HTERT RPE-1 (cell line): ENCODE measurements around the gene PPP1R13L.
"Not testable (repeated sequence)": the region's sequence is repeated elsewhere in the genome, so short reads cannot be mapped to it uniquely, and the experiment has no call there.

ENCODE experiments used
- in situ Hi-C: fragments of 300-500 bp; cut with MboI; formaldehyde crosslinking; loops from 4 replicates; pipeline ENCODE4 v1.14.3; 2020; ENCODE audit warnings: low sequenced_read_pairs

PPP1R13L gene

GRCh38 chr19:45437328-45437727 is 32.5 kb upstream of the PPP1R13L start:
- in situ Hi-C loops = no loop called here

- in situ Hi-C loops = not testable (repeated sequence)
These were observed 27.7 kb upstream of the PPP1R13L start for GRCh38 chr19:45432543-45432942.

DNA sequence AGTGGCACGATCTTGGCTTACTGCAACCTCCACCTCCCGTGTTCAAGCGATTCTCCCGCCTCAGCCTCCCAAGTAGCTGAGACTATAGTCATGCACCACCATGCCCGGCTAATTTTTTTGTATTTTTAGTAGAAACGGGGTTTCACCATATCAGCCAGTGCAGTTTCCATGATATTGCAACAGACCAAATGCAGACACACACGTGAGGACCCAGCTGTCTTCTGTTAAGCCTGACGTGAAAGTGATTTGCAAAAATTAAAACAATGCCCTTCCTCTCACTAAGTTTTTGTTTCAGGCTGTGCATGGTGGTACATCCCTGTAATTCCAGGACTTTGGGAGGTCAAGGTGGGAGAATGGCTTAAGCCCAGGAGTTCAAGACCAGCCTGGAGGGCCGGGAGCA is 26.1 kb upstream of the PPP1R13L start:
- in situ Hi-C loops = not testable (repeated sequence)

DNA sequence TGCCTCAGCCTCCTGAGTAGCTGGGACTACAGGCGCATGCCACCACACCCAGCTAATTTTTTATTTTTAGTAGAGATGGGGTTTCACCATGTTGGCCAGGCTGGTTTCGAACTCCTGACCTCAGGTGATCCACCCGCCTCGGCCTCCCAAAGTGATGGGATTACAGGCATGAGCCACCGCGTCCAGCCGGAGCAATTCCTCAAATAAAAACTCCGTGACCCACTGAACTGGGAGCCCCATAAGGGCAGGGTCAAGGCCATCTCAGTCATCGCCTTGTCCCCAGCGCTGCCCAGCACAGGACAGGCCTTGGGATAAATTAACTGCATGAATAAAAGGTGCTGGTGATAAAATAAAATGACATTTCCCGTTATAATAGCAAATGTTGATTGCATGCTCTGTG is 25.0 kb upstream of the PPP1R13L start:
- in situ Hi-C loops = not testable (repeated sequence)

- in situ Hi-C loops = no loop called here
These were observed 23.7 kb upstream of the PPP1R13L start for GRCh38 chr19:45428384-45429231.

- in situ Hi-C loops = no loop called here
These were observed 19.6 kb upstream of the PPP1R13L start for GRCh38 chr19:45424191-45425058.

DNA sequence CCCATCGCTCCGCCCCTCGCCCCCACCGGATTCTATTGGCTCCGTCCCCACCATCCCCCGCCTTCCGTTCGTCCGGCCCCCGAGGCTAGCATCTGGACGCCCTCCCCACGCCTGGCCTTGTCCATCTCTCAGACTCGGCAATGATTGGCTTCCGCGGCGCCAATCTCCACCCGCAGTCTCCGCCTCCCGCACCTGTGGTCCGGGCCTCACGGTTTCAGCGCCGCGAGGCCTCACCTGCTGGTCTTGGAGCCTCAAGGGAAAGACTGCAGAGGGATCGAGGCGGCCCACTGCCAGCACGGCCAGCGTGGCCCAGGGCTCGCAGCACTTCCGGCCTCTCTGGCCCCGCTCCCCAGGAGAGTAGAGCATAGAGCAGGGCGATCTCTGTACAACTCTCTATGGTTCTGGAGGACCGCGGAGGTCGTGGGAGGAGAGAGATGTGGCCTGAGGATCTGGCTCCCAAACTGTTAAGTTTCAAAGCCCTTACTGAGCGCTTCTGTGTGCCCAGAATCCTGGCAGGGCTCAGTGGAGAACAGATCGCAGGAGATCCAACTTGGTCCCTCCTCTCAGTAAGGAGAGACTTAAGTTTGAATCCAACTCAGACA is 18.8 kb upstream of the PPP1R13L start, which contains the start of gene ERCC1:
Gene ERCC1, minus strand, starts transcription at position 329 of the 602 bp plus-strand sequence. CDS start 543 bp downstream, outside the sequence.
- in situ Hi-C loops = no loop called here

DNA sequence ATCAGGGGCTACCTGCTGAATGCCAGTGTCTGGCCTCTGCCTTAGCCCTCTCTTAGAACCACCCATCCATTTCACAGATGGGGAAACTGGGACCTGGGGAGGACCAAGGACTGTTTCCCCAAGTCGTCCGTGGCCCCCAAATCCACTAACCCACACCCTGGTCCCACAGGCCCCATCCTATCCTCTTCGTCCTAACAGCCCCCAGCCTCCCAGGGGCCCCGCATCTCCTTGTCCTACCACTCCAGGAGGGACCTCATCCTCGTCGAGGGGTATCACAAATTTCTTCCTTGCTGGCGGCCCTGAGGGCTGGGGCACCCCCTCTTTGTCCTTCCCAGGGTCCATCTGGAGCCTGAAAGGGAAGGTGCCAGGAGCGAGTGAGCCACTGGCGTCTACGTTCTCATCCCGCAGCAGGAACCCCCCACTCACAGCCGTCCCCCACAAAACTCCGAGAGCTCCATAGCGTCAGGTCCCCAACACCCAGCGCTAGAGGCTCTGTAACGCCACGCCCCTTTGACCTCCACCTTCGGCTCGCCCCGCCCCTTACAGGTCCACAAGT is 18.2 kb upstream of the PPP1R13L start:
- in situ Hi-C loops = no loop called here

- in situ Hi-C loops = no loop called here
These were observed 17.2 kb upstream of the PPP1R13L start for GRCh38 chr19:45421947-45422498.

GRCh38 chr19:45420871-45421270 is 16.0 kb upstream of the PPP1R13L start:
- in situ Hi-C loops = no loop called here

DNA sequence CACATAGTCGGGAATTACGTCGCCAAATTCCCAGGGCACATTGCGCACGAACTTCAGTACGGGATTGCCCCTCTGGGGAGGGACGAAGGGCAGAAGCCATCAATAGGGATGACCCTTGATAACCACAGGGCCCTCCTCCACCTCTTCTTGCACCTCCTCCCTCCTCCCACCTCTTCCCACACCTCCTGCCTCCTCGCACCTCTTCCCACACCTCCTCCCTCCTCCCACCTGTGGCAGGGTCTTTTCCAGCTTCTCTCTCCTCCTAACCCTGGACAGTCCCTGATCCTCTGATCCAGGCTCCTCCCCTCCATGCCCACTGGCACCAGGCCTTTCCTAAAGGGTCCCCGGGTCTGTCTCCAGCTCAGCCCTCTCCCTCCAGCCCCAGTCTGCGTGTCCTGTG is 15.5 kb upstream of the PPP1R13L start:
- in situ Hi-C loops = no loop called here

GRCh38 chr19:45419895-45420294 is 15.0 kb upstream of the PPP1R13L start:
- in situ Hi-C loops = no loop called here

DNA sequence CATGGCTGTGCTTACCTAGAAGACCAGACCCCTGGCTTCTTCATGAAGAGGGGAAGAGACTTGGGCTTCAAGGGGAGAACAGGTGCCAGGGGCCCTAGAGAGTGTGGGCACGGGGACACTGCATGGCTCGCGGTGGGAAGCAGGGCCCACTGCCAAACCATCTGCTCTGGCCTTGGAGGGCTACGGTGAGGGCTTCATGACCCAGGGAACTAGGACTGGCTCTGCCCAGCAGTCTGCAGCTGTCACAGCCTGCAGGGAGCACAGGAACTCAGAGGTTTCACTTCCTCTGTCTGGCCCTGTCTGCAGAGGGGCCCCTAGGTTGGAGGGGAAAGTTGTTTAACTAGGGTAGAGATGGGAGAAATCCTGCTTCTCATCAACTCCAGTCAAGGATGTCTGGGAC is 14.5 kb upstream of the PPP1R13L start:
- in situ Hi-C loops = no loop called here

DNA sequence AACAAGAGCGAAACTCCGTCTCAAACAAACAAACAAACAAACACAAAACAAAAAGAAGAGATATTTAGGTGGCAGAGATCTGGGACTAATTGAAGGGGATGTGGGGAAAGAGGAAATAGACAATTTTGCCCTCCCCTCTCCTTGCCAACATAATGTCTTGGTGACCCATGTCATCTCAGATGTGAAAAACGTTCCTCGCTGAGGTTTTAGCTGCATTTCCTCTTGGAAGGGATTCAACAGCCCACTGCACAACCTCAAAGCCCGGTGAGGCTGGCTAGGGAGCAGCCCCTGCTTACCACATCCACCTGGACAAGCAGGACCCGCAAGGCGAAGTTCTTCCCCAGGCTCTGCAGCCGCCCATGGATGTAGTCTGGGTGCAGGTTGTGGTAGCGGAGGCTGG is 13.9 kb upstream of the PPP1R13L start:
- in situ Hi-C loops = no loop called here

GRCh38 chr19:45417151-45417550 is 12.3 kb upstream of the PPP1R13L start:
- in situ Hi-C loops = no loop called here

- in situ Hi-C loops = no loop called here
These were observed 9.6 kb upstream of the PPP1R13L start for GRCh38 chr19:45414468-45414867.

DNA sequence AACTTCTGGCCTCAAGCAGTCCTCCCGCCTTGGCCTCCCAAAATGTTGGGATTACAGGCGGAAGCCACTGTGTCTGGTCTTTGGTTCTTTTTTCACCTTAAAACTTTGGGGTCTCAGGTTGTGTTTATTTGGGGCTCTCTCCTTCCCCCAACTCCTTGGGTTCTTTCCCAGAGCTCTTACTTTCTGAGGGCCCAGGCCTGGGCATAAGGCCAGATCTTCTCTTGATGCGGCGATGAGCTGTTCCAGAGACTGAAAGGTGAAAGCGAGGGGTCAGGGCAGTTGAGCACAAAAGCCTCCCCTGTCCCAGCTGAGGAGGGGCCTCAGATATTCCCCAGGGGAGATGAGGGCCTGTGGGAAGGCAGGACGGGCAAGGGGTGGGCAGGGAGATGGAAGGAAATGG is 8.6 kb upstream of the PPP1R13L start:
- in situ Hi-C loops = no loop called here

DNA sequence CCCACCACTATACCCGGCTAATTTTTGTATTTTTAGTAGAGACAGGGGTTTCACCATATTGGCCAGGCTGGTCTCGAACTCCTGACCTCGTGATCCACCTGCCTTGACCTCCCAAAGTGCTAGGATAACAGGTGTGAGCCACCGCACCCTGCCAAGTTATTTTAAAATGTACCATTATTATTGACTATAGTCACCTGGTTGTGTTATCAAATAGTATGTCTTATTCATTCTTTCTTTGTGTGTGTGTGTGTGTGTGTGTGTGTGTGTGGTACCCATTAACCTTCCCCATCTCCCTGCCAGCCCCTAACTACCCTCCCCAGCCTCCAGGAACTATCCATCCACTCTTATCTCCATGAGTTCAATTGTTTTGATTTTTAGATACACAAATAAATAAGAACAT is 5.5 kb upstream of the PPP1R13L start:
- in situ Hi-C loops = not testable (repeated sequence)

DNA sequence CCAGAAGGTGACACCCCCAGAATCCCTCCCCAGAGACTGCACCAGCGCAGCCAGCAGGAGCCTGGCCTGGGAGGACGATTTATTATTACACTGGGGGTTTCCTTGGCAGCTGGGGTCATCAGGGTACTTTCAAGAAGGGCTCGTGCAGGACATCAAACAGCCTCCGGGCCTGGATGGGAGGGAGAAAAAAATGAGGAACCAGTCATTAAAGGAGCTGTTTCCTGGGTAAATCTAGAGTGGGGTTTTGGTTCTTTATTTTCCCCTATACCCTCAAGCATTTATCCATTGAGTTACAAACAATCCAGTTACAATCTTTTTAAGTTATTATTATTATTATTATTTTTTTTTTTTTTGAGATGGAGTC is 4.7 kb upstream of the PPP1R13L start:
- in situ Hi-C loops = no loop called here

- in situ Hi-C loops = no loop called here
These were observed 4.1 kb upstream of the PPP1R13L start for GRCh38 chr19:45408830-45409556.
